Gastroesophageal sphincter (tissue), 3 donors: ENCODE results near the gene ATP10A.

Experiments
- POLR2A ChIP-seq, 2 donors: fragments of 450-650 bp; IDR thresholded peaks; one replicate each; pipeline ENCODE4 v1.6.1; 2017; ENCODE audit warnings: antibody characterized with exemption in 2 of 2, mild to moderate bottlenecking in 2 of 2, moderate library complexity in 1 of 2
- TF ChIP-seq, protein P1 (sequence below), 4 experiments: fragments of 200-600 bp in 2 of 4; fragments of 450-650 bp in 2 of 4; sonication (generic) in 1 of 4; IDR thresholded peaks; one replicate each; pipeline ENCODE4 v1.5.1; 2017 to 2019; ENCODE audit warnings: antibody characterized with exemption in 4 of 4, mild to moderate bottlenecking in 2 of 4, moderate library complexity in 2 of 4

DNA sequence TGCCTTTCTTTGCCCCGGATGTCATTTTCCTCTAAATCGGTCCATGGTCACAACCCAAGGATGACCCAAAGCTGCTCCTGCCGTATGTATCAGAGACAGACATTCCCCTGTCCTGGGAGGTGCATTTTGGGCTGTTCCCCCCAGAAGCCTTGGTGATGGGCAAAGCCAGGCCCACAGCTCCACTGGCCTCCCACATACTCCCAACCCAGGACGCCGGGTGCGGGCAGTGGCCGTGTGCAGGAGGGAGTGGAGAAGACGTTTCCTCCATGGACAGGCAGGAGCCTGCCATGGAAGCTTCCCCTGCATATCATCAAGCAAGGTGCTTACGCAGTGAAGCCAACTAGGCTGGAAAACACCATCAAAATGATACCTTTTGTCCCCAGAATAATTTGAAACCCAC lies 175.0 kb downstream of the ATP10A start:
- TF ChIP-seq, protein P1, sequence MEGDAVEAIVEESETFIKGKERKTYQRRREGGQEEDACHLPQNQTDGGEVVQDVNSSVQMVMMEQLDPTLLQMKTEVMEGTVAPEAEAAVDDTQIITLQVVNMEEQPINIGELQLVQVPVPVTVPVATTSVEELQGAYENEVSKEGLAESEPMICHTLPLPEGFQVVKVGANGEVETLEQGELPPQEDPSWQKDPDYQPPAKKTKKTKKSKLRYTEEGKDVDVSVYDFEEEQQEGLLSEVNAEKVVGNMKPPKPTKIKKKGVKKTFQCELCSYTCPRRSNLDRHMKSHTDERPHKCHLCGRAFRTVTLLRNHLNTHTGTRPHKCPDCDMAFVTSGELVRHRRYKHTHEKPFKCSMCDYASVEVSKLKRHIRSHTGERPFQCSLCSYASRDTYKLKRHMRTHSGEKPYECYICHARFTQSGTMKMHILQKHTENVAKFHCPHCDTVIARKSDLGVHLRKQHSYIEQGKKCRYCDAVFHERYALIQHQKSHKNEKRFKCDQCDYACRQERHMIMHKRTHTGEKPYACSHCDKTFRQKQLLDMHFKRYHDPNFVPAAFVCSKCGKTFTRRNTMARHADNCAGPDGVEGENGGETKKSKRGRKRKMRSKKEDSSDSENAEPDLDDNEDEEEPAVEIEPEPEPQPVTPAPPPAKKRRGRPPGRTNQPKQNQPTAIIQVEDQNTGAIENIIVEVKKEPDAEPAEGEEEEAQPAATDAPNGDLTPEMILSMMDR (IDR thresholded peaks at IDR 0.05) = no peak
- no peak for TF ChIP-seq POLR2A (IDR thresholded peaks at IDR 0.05)
